T-helper 2 cell treated with Interferon-gamma antibody and Interleukin-4, amounts not matched to agents 5 μg/mL and 100 μg/mL, for 36 hours (primary cell): Measurements from ENCODE around the gene PRKCA.
"Not testable (repeated sequence)": the region's sequence is repeated elsewhere in the genome, so short reads cannot be mapped to it uniquely, and the experiment has no call there.

Source experiments
- DNase-seq: peaks from one replicate; pipeline ENCODE4 v3.0.0; 2021; ENCODE audit warnings: low spot score
- H3K27ac Mint-ChIP-seq: one replicate; pipeline ENCODE4 v1.8.0; 2021; ENCODE audit warnings: mild to moderate bottlenecking, mixed read lengths
- H3K27me3 Mint-ChIP-seq: one replicate; pipeline ENCODE4 v1.8.0; 2021; ENCODE audit warnings: low read depth, mixed read lengths
- H3K36me3 Mint-ChIP-seq: one replicate; pipeline ENCODE4 v1.8.0; 2021; ENCODE audit warnings: low read depth, mixed read lengths
- H3K4me1 Mint-ChIP-seq: one replicate; pipeline ENCODE4 v1.8.0; 2021; ENCODE audit warnings: low read depth, mixed read lengths
- H3K4me3 Mint-ChIP-seq: one replicate; pipeline ENCODE4 v1.8.0; 2022; ENCODE audit warnings: mild to moderate bottlenecking, moderate library complexity, mixed read lengths
- H3K9me3 Mint-ChIP-seq: one replicate; pipeline ENCODE4 v1.8.0; 2021; ENCODE audit warnings: mixed read lengths

PRKCA gene

DNA sequence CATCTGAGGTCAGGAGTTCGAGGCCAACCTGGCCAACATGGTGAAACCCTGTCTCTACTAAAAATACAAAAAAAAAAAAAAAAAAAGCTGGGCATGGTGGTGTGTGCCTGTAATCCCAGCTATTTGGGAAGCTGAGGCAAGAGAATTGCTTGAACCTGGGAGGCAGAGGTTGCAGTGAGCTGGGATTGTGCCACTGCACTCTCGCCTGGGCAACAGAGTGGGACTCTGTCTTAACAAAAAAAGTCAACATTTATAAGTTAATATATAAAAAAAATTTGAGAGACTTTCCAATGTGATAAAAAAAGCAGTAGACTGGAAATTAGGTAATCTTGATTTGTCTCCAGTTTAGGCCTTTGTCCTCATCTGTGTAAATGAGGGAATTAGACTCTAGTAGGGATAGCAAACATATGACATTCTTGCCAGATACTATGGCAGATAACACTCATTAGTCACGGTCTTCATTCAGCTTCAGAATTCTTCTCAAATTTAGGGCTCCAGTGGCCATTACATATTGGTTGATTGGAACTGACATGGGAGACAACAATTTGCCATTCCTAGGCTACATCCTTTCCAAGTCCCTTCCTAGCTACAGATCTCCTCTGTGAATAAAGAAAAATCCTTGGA, 22.1 kb downstream of the PRKCA start:
- not testable (repeated sequence) for DNase-seq, H3K27ac Mint-ChIP-seq, H3K4me3 Mint-ChIP-seq, H3K27me3 Mint-ChIP-seq
- Mint-ChIP-seq H3K9me3 (peaks cover 20% of the 10 kb centered on the region), H3K36me3 (peaks cover 72% of the 10 kb centered on the region), H3K4me1 (peaks cover 50% of the 10 kb centered on the region)

DNA sequence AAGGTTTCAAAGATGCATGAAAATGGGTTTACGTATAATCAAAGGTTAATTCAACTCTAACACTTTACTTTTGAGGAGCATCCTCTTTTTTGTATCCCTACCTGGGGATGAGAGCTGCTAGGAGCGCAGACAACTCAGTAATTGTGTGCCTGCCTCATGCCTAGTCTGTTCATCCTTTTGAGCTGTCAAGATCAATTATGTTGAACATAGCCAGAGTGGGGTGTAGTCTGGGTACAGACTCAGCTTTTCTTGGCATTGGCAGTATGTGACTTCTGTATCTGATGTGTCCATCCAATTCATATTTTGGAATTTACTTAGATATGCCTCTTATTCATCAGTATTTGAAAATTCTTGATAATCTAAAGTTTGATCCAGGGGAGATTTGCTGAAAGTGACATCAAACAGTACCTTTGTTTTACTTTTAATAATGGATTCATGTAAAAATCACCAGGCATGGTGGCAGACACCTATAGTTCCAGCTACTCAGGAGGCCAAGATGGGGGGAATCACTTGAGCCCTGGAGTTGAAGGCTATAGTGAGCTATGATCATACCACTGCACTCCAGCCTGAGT, 24.1 kb downstream of the PRKCA start:
- peak overlapping the region; percentile 3 for H3K4me3 Mint-ChIP-seq
- H3K4me1 Mint-ChIP-seq: peaks cover 64% of the 10 kb centered on the region
- peaks cover 7% of the 10 kb centered on the region for H3K9me3 Mint-ChIP-seq
- H3K27ac Mint-ChIP-seq: peak overlapping the region; percentile 53
- no peaks in the 10 kb centered on the region for H3K27me3 Mint-ChIP-seq
- no peak for DNase-seq
- H3K36me3 Mint-ChIP-seq: peaks cover 62% of the 10 kb centered on the region

- H3K4me1 Mint-ChIP-seq: peaks cover 64% of the 10 kb centered on the region
- no peaks in the 10 kb centered on the region for H3K27me3 Mint-ChIP-seq
- DNase-seq: no peak
- no peaks in the 10 kb centered on the region for H3K9me3 Mint-ChIP-seq
- peaks cover 48% of the 10 kb centered on the region for H3K36me3 Mint-ChIP-seq
- peak overlapping the region; percentile 85 for H3K4me3 Mint-ChIP-seq
- H3K27ac Mint-ChIP-seq: peak overlapping the region; percentile 97
Observed at GRCh38 chr17:66330646-66331037, 28.2 kb downstream of the PRKCA start.

DNA sequence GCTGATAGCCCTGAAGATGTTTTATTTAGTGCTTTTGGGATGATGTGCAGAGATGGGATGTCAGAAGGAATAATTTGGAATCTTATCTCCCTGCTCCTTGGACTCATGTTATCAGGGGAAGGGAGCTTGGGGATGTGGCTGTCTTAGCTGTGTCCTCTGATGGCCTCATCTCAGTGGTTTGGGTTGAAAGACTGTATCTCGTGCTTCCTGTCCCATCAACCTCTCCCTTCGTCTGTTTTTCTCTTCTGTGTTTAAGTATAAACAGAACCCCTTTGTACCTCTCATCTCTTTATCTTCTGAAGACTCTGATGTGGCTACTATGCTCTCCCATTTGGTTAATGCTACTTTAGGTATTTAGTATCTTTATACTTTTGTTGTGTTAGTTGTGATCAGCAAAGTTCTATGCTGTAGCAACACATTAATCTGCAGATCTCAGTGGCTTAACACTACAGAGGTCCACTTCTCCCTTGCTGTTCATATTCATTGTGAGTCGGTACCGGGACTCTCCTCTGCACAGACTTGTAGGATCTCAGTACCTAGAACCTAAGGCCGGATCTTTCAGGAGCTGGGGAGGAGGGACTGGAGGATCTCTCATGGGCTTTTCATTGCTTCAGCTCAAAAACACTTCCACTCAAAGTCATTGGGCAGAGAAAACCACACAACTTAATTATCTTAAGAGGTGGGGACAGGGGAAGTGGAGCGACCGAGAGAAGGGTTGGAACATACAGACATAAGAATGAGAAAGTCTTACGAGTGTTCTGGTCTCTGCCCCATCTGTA, 28.8 kb downstream of the PRKCA start:
- H3K27ac Mint-ChIP-seq: peak overlapping the region; percentile 97

GRCh38 chr17:66335797-66336196, 33.4 kb downstream of the PRKCA start:
- H3K27ac Mint-ChIP-seq: peak overlapping the region; percentile 6
- peak overlapping the region; percentile 17 for H3K4me3 Mint-ChIP-seq
- H3K4me1 Mint-ChIP-seq: peaks cover 66% of the 10 kb centered on the region
- H3K9me3 Mint-ChIP-seq: no peaks in the 10 kb centered on the region
- no peak for DNase-seq
- H3K36me3 Mint-ChIP-seq: peaks cover 49% of the 10 kb centered on the region
- H3K27me3 Mint-ChIP-seq: no peaks in the 10 kb centered on the region

More for the DNA sequence above, 28.8 kb downstream of the PRKCA start:
- no peaks in the 10 kb centered on the region for H3K27me3 Mint-ChIP-seq
- peaks cover 63% of the 10 kb centered on the region for H3K4me1 Mint-ChIP-seq
- DNase-seq: peak; percentile 40
- no peaks in the 10 kb centered on the region for H3K9me3 Mint-ChIP-seq
- H3K36me3 Mint-ChIP-seq: peaks cover 53% of the 10 kb centered on the region
- peak overlapping the region; percentile 85 for H3K4me3 Mint-ChIP-seq

DNA sequence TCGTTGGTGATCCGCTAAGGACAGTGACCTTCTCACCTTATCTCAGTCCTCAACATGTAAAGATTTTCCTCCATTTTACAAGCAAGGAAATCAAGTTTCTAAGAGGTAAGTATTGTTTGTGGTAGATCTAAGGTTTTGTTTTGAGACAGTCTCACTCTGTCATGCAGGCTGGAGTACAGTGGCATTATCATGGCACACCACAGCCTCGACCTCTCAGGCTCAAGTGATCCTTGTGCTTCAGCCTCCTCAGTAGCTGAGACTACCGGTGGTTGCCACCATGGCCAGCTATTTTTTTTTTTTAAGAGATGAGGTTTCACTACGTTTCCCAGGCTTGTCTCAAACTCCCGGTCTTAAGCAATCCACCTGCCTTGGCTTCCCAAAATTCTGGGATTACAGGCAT, 34.9 kb downstream of the PRKCA start:
- H3K4me1 Mint-ChIP-seq: peaks cover 66% of the 10 kb centered on the region
- no peaks in the 10 kb centered on the region for H3K9me3 Mint-ChIP-seq
- peak overlapping the region; percentile 54 for H3K27ac Mint-ChIP-seq
- no peak for DNase-seq
- H3K4me3 Mint-ChIP-seq: no peak overlapping the region
- peaks cover 56% of the 10 kb centered on the region for H3K36me3 Mint-ChIP-seq
- H3K27me3 Mint-ChIP-seq: no peaks in the 10 kb centered on the region

DNA sequence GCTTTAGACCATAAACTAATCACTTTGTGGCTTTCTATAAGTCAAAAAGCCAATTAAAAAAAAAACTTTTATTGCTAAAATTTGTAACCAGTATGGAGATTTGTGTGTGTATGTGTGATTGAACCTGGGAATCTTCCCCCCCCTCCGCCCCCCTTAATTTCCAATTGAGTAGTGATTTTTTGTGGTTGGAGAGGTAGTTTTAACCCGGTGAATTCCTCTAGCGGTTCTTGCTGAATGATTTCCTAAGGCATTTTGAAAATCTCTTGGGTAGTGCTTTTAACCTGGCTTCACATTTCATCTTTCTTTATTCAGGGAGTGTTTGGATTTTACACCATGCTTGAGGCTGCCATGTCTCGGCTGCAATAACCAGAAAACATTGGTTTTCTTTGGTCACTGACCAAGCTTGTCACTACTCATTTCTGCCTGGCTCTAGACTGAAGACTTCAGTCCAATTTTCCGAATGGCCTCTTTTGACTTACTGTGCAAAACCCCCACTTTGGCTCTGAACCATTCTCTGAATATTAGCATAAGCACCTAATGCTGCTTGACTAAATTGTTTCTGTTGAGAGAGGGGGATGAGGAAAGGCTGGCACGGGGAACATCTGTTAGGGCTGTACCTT, 35.6 kb downstream of the PRKCA start:
- Mint-ChIP-seq H3K4me1 (peaks cover 66% of the 10 kb centered on the region), H3K27me3 (no peaks in the 10 kb centered on the region), H3K27ac (no peak overlapping the region), H3K4me3 (no peak overlapping the region), H3K36me3 (peaks cover 56% of the 10 kb centered on the region), H3K9me3 (no peaks in the 10 kb centered on the region)
- no peak for DNase-seq

GRCh38 chr17:66338937-66339336, 36.5 kb downstream of the PRKCA start:
- Mint-ChIP-seq H3K4me1 (peaks cover 70% of the 10 kb centered on the region), H3K27ac (peak overlapping the region; percentile 38), H3K27me3 (no peaks in the 10 kb centered on the region), H3K9me3 (no peaks in the 10 kb centered on the region), H3K36me3 (peaks cover 61% of the 10 kb centered on the region), H3K4me3 (peak overlapping the region; percentile 80)
- DNase-seq: no peak

GRCh38 chr17:66339561-66339960, 37.1 kb downstream of the PRKCA start:
- peaks cover 56% of the 10 kb centered on the region for H3K36me3 Mint-ChIP-seq
- no peak for DNase-seq
- H3K27me3 Mint-ChIP-seq: no peaks in the 10 kb centered on the region
- H3K4me1 Mint-ChIP-seq: peaks cover 66% of the 10 kb centered on the region
- H3K9me3 Mint-ChIP-seq: no peaks in the 10 kb centered on the region
- peak overlapping the region; percentile 80 for H3K4me3 Mint-ChIP-seq
- peak overlapping the region; percentile 76 for H3K27ac Mint-ChIP-seq

GRCh38 chr17:66340720-66341119, 38.3 kb downstream of the PRKCA start:
- Mint-ChIP-seq H3K4me1 (peaks cover 68% of the 10 kb centered on the region), H3K36me3 (peaks cover 47% of the 10 kb centered on the region), H3K27me3 (no peaks in the 10 kb centered on the region)

GRCh38 chr17:66341462-66341861, 39.0 kb downstream of the PRKCA start:
- no peak overlapping the region for H3K4me3 Mint-ChIP-seq
- H3K27ac Mint-ChIP-seq: no peak overlapping the region
- peaks cover 62% of the 10 kb centered on the region for H3K4me1 Mint-ChIP-seq
- H3K9me3 Mint-ChIP-seq: no peaks in the 10 kb centered on the region
- DNase-seq: no peak
- H3K27me3 Mint-ChIP-seq: no peaks in the 10 kb centered on the region
- H3K36me3 Mint-ChIP-seq: peaks cover 41% of the 10 kb centered on the region

More at GRCh38 chr17:66340720-66341119, 38.3 kb downstream of the PRKCA start:
- Mint-ChIP-seq H3K9me3 (no peaks in the 10 kb centered on the region), H3K4me3 (no peak overlapping the region), H3K27ac (no peak overlapping the region)
- no peak for DNase-seq

GRCh38 chr17:66342263-66342662, 39.9 kb downstream of the PRKCA start:
- peaks cover 60% of the 10 kb centered on the region for H3K4me1 Mint-ChIP-seq
- H3K27me3 Mint-ChIP-seq, H3K9me3 Mint-ChIP-seq, H3K4me3 Mint-ChIP-seq, DNase-seq, H3K27ac Mint-ChIP-seq: not testable (repeated sequence)
- peaks cover 39% of the 10 kb centered on the region for H3K36me3 Mint-ChIP-seq

DNA sequence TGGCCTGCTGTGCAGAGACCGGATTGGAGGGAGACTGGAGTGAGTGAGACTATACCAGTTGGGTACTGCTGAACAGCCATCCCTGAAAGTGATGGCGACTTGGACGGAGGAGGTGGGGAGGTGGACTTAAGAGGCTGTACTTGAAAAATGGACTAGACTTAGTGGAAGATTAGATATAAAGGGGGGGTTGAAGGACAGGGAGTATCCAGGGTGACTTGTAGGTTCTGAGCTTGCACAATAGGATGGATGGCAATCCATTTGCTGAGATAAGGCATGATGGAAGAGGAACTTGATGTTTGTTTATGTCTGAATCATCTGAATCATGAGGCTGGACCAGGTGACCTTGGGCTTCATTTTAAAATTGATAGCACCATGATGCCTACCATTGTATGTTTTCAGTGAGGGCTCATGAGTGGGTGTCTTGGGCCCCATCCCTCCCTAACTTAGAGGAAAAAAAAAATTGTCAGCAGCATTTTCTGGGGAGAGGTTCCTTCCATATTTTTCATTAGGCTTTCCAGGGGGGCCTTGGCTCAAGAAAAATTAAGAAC, 41.2 kb downstream of the PRKCA start:
- Mint-ChIP-seq H3K27me3 (no peaks in the 10 kb centered on the region), H3K4me1 (peaks cover 61% of the 10 kb centered on the region), H3K36me3 (peaks cover 36% of the 10 kb centered on the region), H3K4me3 (no peak overlapping the region), H3K9me3 (no peaks in the 10 kb centered on the region), H3K27ac (no peak overlapping the region)
- no peak for DNase-seq

DNA sequence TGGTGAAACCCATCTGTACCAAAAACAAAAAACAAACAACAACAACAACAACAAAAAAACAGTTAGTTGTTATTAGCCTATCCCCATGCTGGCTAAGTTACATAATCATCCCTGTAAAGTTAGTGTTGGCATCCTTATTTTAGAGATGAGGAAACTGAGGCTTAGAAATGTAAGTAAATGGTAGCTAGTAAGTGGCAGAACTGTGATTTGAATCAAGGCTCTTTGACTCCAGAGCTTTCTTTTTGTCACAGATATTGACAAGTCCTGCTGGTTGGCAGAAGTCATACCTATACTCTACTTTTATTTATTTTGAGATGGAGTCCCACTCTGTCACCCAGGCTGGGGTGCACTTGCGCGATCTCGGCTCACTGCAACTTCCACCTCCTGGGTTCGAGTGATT, 42.1 kb downstream of the PRKCA start:
- no peaks in the 10 kb centered on the region for H3K27me3 Mint-ChIP-seq
- no peak for DNase-seq
- peaks cover 58% of the 10 kb centered on the region for H3K4me1 Mint-ChIP-seq
- no peak overlapping the region for H3K27ac Mint-ChIP-seq
- no peak overlapping the region for H3K4me3 Mint-ChIP-seq
- peaks cover 31% of the 10 kb centered on the region for H3K36me3 Mint-ChIP-seq
- no peaks in the 10 kb centered on the region for H3K9me3 Mint-ChIP-seq
